A549 (cell line): Measurements from ENCODE around the gene THADA.

Experiments
- CBX2 ChIP-seq: fragments of 200-600 bp; sonication (generic); IDR thresholded peaks from 2 replicates; pipeline ENCODE4 v1.6.1; 2016; ENCODE audit warnings: low read depth, mild to moderate bottlenecking, borderline replicate concordance
- CEBPB ChIP-seq, 2 experiments: fragments of >200 bp in 1 of 2; sonication (Bioruptor Twin) in 1 of 2; formaldehyde crosslinking in 1 of 2; IDR thresholded peaks; 2 replicates each; pipeline ENCODE4 v1.6.1; 2012 to 2016
- CTCF ChIP-seq: fragments of >200 bp; sonication (Bioruptor Twin); formaldehyde crosslinking; IDR thresholded peaks from 3 replicates; pipeline ENCODE4 v1.5.1; 2016
- EHF ChIP-seq: fragments of 250-450 bp; sonication (Bioruptor Pico); IDR thresholded peaks from 2 replicates; pipeline ENCODE4 v1.5.0; 2020; ENCODE audit warnings: mild to moderate bottlenecking
- FOSL2 ChIP-seq, 2 experiments: fragments of 450-650 bp in 1 of 2; fragments of >200 bp in 1 of 2; sonication (Bioruptor Twin) in 1 of 2; formaldehyde crosslinking; IDR thresholded peaks; 2 replicates each; pipeline versions ENCODE4 v1.5.0 to v1.6.1; 2016 to 2020; ENCODE audit warnings: mild to moderate bottlenecking in 1 of 2, moderate library complexity in 1 of 2
- HEYL ChIP-seq: fragments of 250-450 bp; sonication (Bioruptor Pico); IDR thresholded peaks from 2 replicates; pipeline ENCODE4 v1.8.0; 2021; ENCODE audit warnings: mild to moderate bottlenecking, moderate library complexity
- MAX ChIP-seq: IDR thresholded peaks from 2 replicates; pipeline ENCODE4 v1.6.1; 2012
- POLR2AphosphoS2 ChIP-seq: conservative IDR thresholded peaks from 2 replicates; pipeline ENCODE4 v1.6.1; 2012; ENCODE audit warnings: low read length, improper control_type of control experiment, inconsistent platforms
- RCOR1 ChIP-seq: fragments of 150-350 bp; IDR thresholded peaks from 2 replicates; pipeline ENCODE4 v1.6.1; 2014; ENCODE audit warnings: antibody characterized with exemption, low read length, low read depth
- REST ChIP-seq: fragments of 200-600 bp; sonication (generic); IDR thresholded peaks from 2 replicates; pipeline ENCODE4 v1.6.1; 2016; ENCODE audit warnings: antibody characterized with exemption, mild to moderate bottlenecking, moderate library complexity
- RNF2 ChIP-seq: fragments of 200-600 bp; sonication (generic); IDR thresholded peaks from 2 replicates; pipeline ENCODE4 v1.6.1; 2016; ENCODE audit warnings: low read depth, mild to moderate bottlenecking, antibody characterized with exemption, moderate library complexity, borderline replicate concordance

GRCh38 chr2:43309935-43310334 is 285.9 kb downstream of the THADA start:
- no peak for TF ChIP-seq CTCF
- no peak for TF ChIP-seq RNF2
- TF ChIP-seq EHF (CRISPR knock-in tag), result no peak
- TF ChIP-seq FOSL2 (IDR thresholded peaks at IDR 0.05), result no peak
- no peak for TF ChIP-seq FOSL2 (CRISPR knock-in tag; IDR thresholded peaks at IDR 0.05)
- no peak for TF ChIP-seq RCOR1
- TF ChIP-seq HEYL (CRISPR knock-in tag), result no peak
- TF ChIP-seq REST, result no peak
- TF ChIP-seq CEBPB (IDR thresholded peaks at IDR 0.05), result no peak
- TF ChIP-seq MAX, result no peak
- no peak for TF ChIP-seq POLR2AphosphoS2
- TF ChIP-seq CBX2, result no peak
